Measurements from ENCODE around the gene CHD6. TPM values are rescaled to one million over a fixed set of nuclear protein-coding genes. Genes with fewer than 3 reads are reported as not detected.
A peak's percentile ranks its signal among the peaks of the same experiment; 100 is the strongest.

CHD6 gene
- total RNA-seq, 1 experiment from 2014 or later = 25.3 TPM

DNA sequence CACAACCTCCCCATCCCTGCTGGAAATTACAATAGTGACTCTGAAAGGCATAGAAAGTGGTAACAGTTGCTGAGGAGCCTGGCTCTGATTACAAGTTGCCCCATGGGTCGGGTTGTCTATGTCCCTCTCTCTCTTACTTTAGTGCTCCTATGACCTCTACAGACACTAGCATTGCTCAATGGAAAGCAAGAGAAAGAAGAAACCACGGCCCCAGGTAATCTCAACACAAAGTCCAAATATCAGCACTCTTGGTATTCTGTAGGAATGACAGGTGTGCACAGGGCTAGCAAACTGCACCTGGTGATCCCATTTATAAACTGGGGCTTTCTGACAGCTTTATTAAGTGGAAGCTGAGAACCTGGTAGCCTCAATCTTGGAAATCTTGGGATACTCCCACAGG lies 171.2 kb downstream of the CHD6 start:
- Histone ChIP-seq H3K9ac (ENCODE audit: low read length) (no peak overlapping the region), H3K4me3 (ENCODE audit: low read length) (no peak overlapping the region), H3K4me1 (ENCODE audit: low read length) (peaks cover 31% of the 10 kb centered on the region), H3K27ac (ENCODE audit: low read length) (no peak overlapping the region), H3K4me2 (ENCODE audit: low read depth, low read length, poor library complexity, severe bottlenecking) (no peak overlapping the region), H3K27me3 (ENCODE audit: low read length) (no peaks in the 10 kb centered on the region), H3K79me2 (ENCODE audit: low read length) (no peaks in the 10 kb centered on the region), H3K36me3 (ENCODE audit: insufficient read depth, low read length) (peaks cover 18% of the 10 kb centered on the region), H3K9me2 (replicated peaks; ENCODE audit: insufficient read depth, low read length) (no peaks in the 10 kb centered on the region), H4K20me1 (ENCODE audit: insufficient read depth, low read depth, low read length) (no peaks in the 10 kb centered on the region), H2AFZ (ENCODE audit: low read length) (no peak overlapping the region), H3K9me3 (ENCODE audit: low read length) (no peaks in the 10 kb centered on the region)
- no peak for DNase-seq

DNA sequence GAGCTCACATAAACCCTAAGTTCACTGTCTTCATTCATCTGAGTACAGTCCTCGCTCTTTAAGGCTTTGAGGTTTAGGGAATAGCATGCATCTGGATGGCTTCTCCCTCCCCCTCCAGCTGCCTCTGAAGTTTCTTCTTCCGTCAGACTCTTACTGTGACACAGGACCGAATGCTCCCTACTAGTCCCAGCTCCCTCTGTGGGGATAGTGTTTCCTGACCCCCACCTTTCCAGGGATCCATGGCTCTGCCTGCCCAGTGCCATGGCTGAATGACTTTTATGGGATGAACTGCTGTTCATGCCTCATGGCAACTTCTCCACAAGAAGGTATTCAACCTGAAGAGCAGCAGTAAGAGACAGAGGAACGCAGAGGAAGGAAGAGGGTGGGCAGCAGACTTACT lies 171.7 kb downstream of the CHD6 start:
- Histone ChIP-seq H3K36me3 (ENCODE audit: insufficient read depth, low read length) (peaks cover 18% of the 10 kb centered on the region), H2AFZ (ENCODE audit: low read length) (no peak overlapping the region), H3K27ac (ENCODE audit: low read length) (no peak overlapping the region), H3K4me2 (ENCODE audit: low read depth, low read length, poor library complexity, severe bottlenecking) (no peak overlapping the region), H3K4me3 (ENCODE audit: low read length) (no peak overlapping the region), H4K20me1 (ENCODE audit: insufficient read depth, low read depth, low read length) (no peaks in the 10 kb centered on the region), H3K27me3 (ENCODE audit: low read length) (no peaks in the 10 kb centered on the region), H3K9me2 (replicated peaks; ENCODE audit: insufficient read depth, low read length) (no peaks in the 10 kb centered on the region), H3K4me1 (ENCODE audit: low read length) (peaks cover 29% of the 10 kb centered on the region), H3K9ac (ENCODE audit: low read length) (no peak overlapping the region), H3K9me3 (ENCODE audit: low read length) (no peaks in the 10 kb centered on the region), H3K79me2 (ENCODE audit: low read length) (no peaks in the 10 kb centered on the region)
- no peak for DNase-seq

DNA sequence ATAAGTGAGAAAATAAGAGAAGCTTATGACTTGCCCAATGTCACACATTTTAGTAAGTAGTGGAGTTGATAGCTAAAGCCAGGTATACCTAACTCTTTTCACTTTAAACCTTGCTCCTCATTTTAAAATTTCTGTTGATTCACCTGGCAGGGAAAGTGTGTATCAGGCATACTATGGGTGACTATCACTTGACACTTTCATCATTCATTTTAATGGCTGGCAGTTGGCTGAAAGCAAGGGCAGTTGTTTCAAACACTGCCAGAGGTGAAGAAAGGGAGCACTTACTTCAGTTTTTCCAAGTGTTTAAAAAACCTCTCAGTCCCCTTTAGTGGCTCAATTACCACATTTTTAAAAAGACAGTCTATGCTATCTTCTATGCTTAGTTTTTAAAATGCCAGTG lies 173.4 kb downstream of the CHD6 start:
- Histone ChIP-seq H3K4me1 (ENCODE audit: low read length) (peaks cover 27% of the 10 kb centered on the region), H3K27ac (ENCODE audit: low read length) (no peak overlapping the region), H2AFZ (ENCODE audit: low read length) (no peak overlapping the region), H3K9ac (ENCODE audit: low read length) (no peak overlapping the region), H3K9me2 (replicated peaks; ENCODE audit: insufficient read depth, low read length) (no peaks in the 10 kb centered on the region), H3K79me2 (ENCODE audit: low read length) (no peaks in the 10 kb centered on the region), H3K4me3 (ENCODE audit: low read length) (no peak overlapping the region), H4K20me1 (ENCODE audit: insufficient read depth, low read depth, low read length) (no peaks in the 10 kb centered on the region), H3K36me3 (ENCODE audit: insufficient read depth, low read length) (peaks cover 24% of the 10 kb centered on the region), H3K9me3 (ENCODE audit: low read length) (no peaks in the 10 kb centered on the region), H3K4me2 (ENCODE audit: low read depth, low read length, poor library complexity, severe bottlenecking) (no peak overlapping the region), H3K27me3 (ENCODE audit: low read length) (no peaks in the 10 kb centered on the region)
- no peak for DNase-seq

DNA sequence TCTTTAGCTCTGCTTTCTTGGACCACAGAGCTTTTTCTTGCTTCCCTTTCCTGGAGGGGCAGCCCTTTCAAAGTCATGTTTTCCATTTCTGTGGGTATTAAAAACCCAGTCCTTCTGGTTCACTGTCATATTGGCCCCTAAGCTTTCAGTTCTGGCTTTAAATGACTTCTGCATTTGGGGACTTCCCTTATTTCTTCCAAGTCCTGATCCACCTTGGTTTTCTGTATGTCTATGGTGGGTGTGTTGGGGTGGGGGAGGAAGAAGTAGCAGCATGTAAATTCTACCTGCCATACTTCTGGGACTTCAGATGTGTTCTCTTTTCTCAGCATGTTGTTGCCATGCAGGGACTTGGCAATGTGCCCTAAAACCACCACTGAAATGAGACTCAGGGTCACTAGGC lies 174.5 kb downstream of the CHD6 start:
- H2AFZ ChIP-seq (ENCODE audit: low read length) = no peak overlapping the region
- no peaks in the 10 kb centered on the region for H3K79me2 ChIP-seq (ENCODE audit: low read length)
- H3K9me3 ChIP-seq (ENCODE audit: low read length) = no peaks in the 10 kb centered on the region
- H3K4me2 ChIP-seq (ENCODE audit: low read depth, low read length, poor library complexity, severe bottlenecking) = no peak overlapping the region
- no peaks in the 10 kb centered on the region for H4K20me1 ChIP-seq (ENCODE audit: insufficient read depth, low read depth, low read length)
- H3K27ac ChIP-seq (ENCODE audit: low read length) = no peak overlapping the region
- H3K4me3 ChIP-seq (ENCODE audit: low read length) = no peak overlapping the region
- no peak overlapping the region for H3K9ac ChIP-seq (ENCODE audit: low read length)
- DNase-seq = no peak
- no peaks in the 10 kb centered on the region for H3K27me3 ChIP-seq (ENCODE audit: low read length)
- peaks cover 30% of the 10 kb centered on the region for H3K36me3 ChIP-seq (ENCODE audit: insufficient read depth, low read length)
- H3K9me2 ChIP-seq (replicated peaks; ENCODE audit: insufficient read depth, low read length) = no peaks in the 10 kb centered on the region
- peaks cover 27% of the 10 kb centered on the region for H3K4me1 ChIP-seq (ENCODE audit: low read length)

GRCh38 chr20:41440882-41441281 lies 177.3 kb downstream of the CHD6 start:
- Histone ChIP-seq H3K9ac (ENCODE audit: low read length) (no peak overlapping the region), H3K9me2 (replicated peaks; ENCODE audit: insufficient read depth, low read length) (no peaks in the 10 kb centered on the region), H3K79me2 (ENCODE audit: low read length) (no peaks in the 10 kb centered on the region), H3K4me1 (ENCODE audit: low read length) (peaks cover 27% of the 10 kb centered on the region), H3K27ac (ENCODE audit: low read length) (peak overlapping the region; percentile 61), H4K20me1 (ENCODE audit: insufficient read depth, low read depth, low read length) (no peaks in the 10 kb centered on the region), H3K36me3 (ENCODE audit: insufficient read depth, low read length) (peaks cover 34% of the 10 kb centered on the region), H2AFZ (ENCODE audit: low read length) (no peak overlapping the region), H3K9me3 (ENCODE audit: low read length) (no peaks in the 10 kb centered on the region), H3K4me3 (ENCODE audit: low read length) (no peak overlapping the region), H3K27me3 (ENCODE audit: low read length) (no peaks in the 10 kb centered on the region), H3K4me2 (ENCODE audit: low read depth, low read length, poor library complexity, severe bottlenecking) (peak overlapping the region; percentile 4)
- no peak for DNase-seq

DNA sequence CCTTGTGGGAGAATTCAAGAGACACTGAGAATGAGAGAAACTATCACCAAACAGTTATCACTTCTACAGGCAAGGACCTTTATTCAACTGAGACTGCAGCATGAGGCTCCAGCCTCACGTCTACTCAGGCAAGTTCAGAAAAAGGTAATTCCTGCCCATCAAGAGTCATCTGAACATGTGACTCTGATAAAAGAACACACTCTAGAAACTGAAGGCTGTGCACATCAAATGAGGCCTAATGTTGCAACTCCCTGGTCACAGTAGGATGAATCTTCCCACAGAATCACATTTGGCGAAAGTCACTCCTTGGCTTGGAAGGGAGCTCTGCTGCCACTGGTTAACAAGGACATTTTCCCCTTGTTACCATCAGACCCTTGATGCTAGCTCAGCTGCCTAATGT lies 180.3 kb downstream of the CHD6 start:
- H3K27ac ChIP-seq (ENCODE audit: low read length) = no peak overlapping the region
- no peaks in the 10 kb centered on the region for H3K27me3 ChIP-seq (ENCODE audit: low read length)
- H2AFZ ChIP-seq (ENCODE audit: low read length) = no peak overlapping the region
- no peak for DNase-seq
- peaks cover 34% of the 10 kb centered on the region for H3K36me3 ChIP-seq (ENCODE audit: insufficient read depth, low read length)
- no peak overlapping the region for H3K4me3 ChIP-seq (ENCODE audit: low read length)
- H3K9ac ChIP-seq (ENCODE audit: low read length) = no peak overlapping the region
- H3K9me2 ChIP-seq (replicated peaks; ENCODE audit: insufficient read depth, low read length) = no peaks in the 10 kb centered on the region
- H3K9me3 ChIP-seq (ENCODE audit: low read length) = no peaks in the 10 kb centered on the region
- H3K4me1 ChIP-seq (ENCODE audit: low read length) = peaks cover 17% of the 10 kb centered on the region
- no peaks in the 10 kb centered on the region for H4K20me1 ChIP-seq (ENCODE audit: insufficient read depth, low read depth, low read length)
- H3K4me2 ChIP-seq (ENCODE audit: low read depth, low read length, poor library complexity, severe bottlenecking) = no peak overlapping the region
- no peaks in the 10 kb centered on the region for H3K79me2 ChIP-seq (ENCODE audit: low read length)

DNA sequence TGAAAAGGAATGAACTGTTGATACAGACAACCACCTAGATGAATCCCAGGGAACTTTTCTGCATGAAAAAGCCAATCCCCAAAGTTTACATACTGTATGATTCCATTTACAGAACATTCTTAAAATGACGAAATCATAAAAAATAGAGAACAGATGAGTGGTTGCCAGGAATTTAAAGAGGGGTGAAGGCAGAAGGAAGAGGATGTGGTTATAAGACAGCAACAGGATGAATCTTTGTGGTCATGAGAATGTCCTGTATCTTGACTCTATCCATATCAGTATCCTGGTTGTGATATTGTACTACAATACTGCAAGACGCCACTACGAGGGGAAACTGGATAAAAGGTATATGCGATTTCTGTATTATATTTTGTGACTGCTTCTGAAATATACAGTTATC lies 181.5 kb downstream of the CHD6 start:
- H3K36me3 ChIP-seq (ENCODE audit: insufficient read depth, low read length) = peaks cover 34% of the 10 kb centered on the region

GRCh38 chr20:41433203-41433602 lies 185.0 kb downstream of the CHD6 start:
- Histone ChIP-seq H3K9me2 (replicated peaks; ENCODE audit: insufficient read depth, low read length) (no peaks in the 10 kb centered on the region), H3K9ac (ENCODE audit: low read length) (no peak overlapping the region), H2AFZ (ENCODE audit: low read length) (no peak overlapping the region), H3K27me3 (ENCODE audit: low read length) (no peaks in the 10 kb centered on the region), H3K36me3 (ENCODE audit: insufficient read depth, low read length) (peaks cover 22% of the 10 kb centered on the region), H3K79me2 (ENCODE audit: low read length) (no peaks in the 10 kb centered on the region), H3K4me2 (ENCODE audit: low read depth, low read length, poor library complexity, severe bottlenecking) (no peak overlapping the region), H3K9me3 (ENCODE audit: low read length) (no peaks in the 10 kb centered on the region), H3K4me1 (ENCODE audit: low read length) (no peaks in the 10 kb centered on the region), H3K27ac (ENCODE audit: low read length) (no peak overlapping the region), H4K20me1 (ENCODE audit: insufficient read depth, low read depth, low read length) (no peaks in the 10 kb centered on the region), H3K4me3 (ENCODE audit: low read length) (no peak overlapping the region)
- DNase-seq = no peak

More for the DNA sequence above, 181.5 kb downstream of the CHD6 start:
- Histone ChIP-seq H3K4me3 (ENCODE audit: low read length) (no peak overlapping the region), H4K20me1 (ENCODE audit: insufficient read depth, low read depth, low read length) (no peaks in the 10 kb centered on the region), H3K79me2 (ENCODE audit: low read length) (no peaks in the 10 kb centered on the region), H3K4me1 (ENCODE audit: low read length) (peaks cover 16% of the 10 kb centered on the region), H3K27ac (ENCODE audit: low read length) (no peak overlapping the region), H2AFZ (ENCODE audit: low read length) (no peak overlapping the region), H3K9ac (ENCODE audit: low read length) (no peak overlapping the region), H3K4me2 (ENCODE audit: low read depth, low read length, poor library complexity, severe bottlenecking) (no peak overlapping the region), H3K27me3 (ENCODE audit: low read length) (no peaks in the 10 kb centered on the region), H3K9me2 (replicated peaks; ENCODE audit: insufficient read depth, low read length) (no peaks in the 10 kb centered on the region), H3K9me3 (ENCODE audit: low read length) (no peaks in the 10 kb centered on the region)
- no peak for DNase-seq

GRCh38 chr20:41432746-41433145 lies 185.4 kb downstream of the CHD6 start:
- Histone ChIP-seq H3K9me3 (ENCODE audit: low read length) (no peaks in the 10 kb centered on the region), H3K27ac (ENCODE audit: low read length) (no peak overlapping the region), H3K4me2 (ENCODE audit: low read depth, low read length, poor library complexity, severe bottlenecking) (no peak overlapping the region), H3K9ac (ENCODE audit: low read length) (no peak overlapping the region), H3K27me3 (ENCODE audit: low read length) (no peaks in the 10 kb centered on the region), H3K4me1 (ENCODE audit: low read length) (no peaks in the 10 kb centered on the region), H3K9me2 (replicated peaks; ENCODE audit: insufficient read depth, low read length) (no peaks in the 10 kb centered on the region), H2AFZ (ENCODE audit: low read length) (no peak overlapping the region), H3K4me3 (ENCODE audit: low read length) (no peak overlapping the region), H3K36me3 (ENCODE audit: insufficient read depth, low read length) (peaks cover 22% of the 10 kb centered on the region), H3K79me2 (ENCODE audit: low read length) (no peaks in the 10 kb centered on the region), H4K20me1 (ENCODE audit: insufficient read depth, low read depth, low read length) (no peaks in the 10 kb centered on the region)
- DNase-seq = no peak

Measured in Karpas-422 (cell line).